ENCODE measurements around the gene ZNF630.

- no peak for TF ChIP-seq CTCF (IDR thresholded peaks at IDR 0.05; ENCODE audit: insufficient read depth, low read length)
- no peak for TF ChIP-seq POLR2AphosphoS5 (IDR thresholded peaks at IDR 0.05; ENCODE audit: low read depth)
- TF ChIP-seq GABPA (IDR thresholded peaks at IDR 0.05; ENCODE audit: low read depth): no peak
- no peak for TF ChIP-seq REST (IDR thresholded peaks at IDR 0.05; ENCODE audit: insufficient replicate concordance, low read depth)
- TF ChIP-seq SPI1 (IDR thresholded peaks at IDR 0.05; ENCODE audit: borderline replicate concordance, low read depth): no peak
Observed at GRCh38 chrX:48022100-48022499, 49.3 kb downstream of the ZNF630 start.

Measured in HL-60 (cell line).